IMR-90 (cell line): Measurements from ENCODE around the gene LRCOL1.

Source experiments
- FOS ChIP-seq: fragments of 150-350 bp; IDR thresholded peaks from 2 replicates; pipeline ENCODE4 v1.6.1; 2016; ENCODE audit warnings: low read depth, low read length
- MAFK ChIP-seq: IDR thresholded peaks from 2 replicates; pipeline ENCODE4 v1.6.1; 2012; ENCODE audit warnings: low read depth, low read length, improper control_type of control experiment
- MAZ ChIP-seq: IDR thresholded peaks from 2 replicates; pipeline ENCODE4 v1.6.1; 2012; ENCODE audit warnings: low read depth, mild to moderate bottlenecking, low read length, improper control_type of control experiment, moderate library complexity, borderline replicate concordance
- MXI1 ChIP-seq: IDR thresholded peaks from 2 replicates; pipeline ENCODE4 v1.6.1; 2012; ENCODE audit warnings: low read depth, mild to moderate bottlenecking, low read length, moderate library complexity, borderline replicate concordance
- POLR2A ChIP-seq: IDR thresholded peaks from 2 replicates; pipeline ENCODE4 v1.6.1; 2012; ENCODE audit warnings: mild to moderate bottlenecking, low read depth, low read length
- RAD21 ChIP-seq: IDR thresholded peaks from 2 replicates; pipeline ENCODE4 v1.6.1; 2012; ENCODE audit warnings: low read length, improper control_type of control experiment
- RCOR1 ChIP-seq: IDR thresholded peaks from 2 replicates; pipeline ENCODE4 v1.6.1; 2012; ENCODE audit warnings: mild to moderate bottlenecking, low read length, improper control_type of control experiment; ENCODE audit not compliant: insufficient replicate concordance
- RFX5 ChIP-seq: IDR thresholded peaks from 2 replicates; pipeline ENCODE4 v1.8.0; 2012; ENCODE audit warnings: low read depth, mild to moderate bottlenecking, low read length, moderate library complexity
- SMC3 ChIP-seq: fragments of 150-350 bp; IDR thresholded peaks from 2 replicates; pipeline ENCODE4 v1.6.1; 2016; ENCODE audit warnings: low read depth, mild to moderate bottlenecking, antibody characterized with exemption, low read length, moderate library complexity
- TF ChIP-seq, protein P1 (sequence below): conservative IDR thresholded peaks from 2 replicates; pipeline ENCODE4 v1.5.1; 2012; ENCODE audit warnings: mild to moderate bottlenecking, low read depth, low read length, improper control_type of control experiment
- TF ChIP-seq, protein P2 (sequence below): fragments of 150-350 bp; IDR thresholded peaks from 2 replicates; pipeline ENCODE4 v1.6.1; 2017; ENCODE audit warnings: mild to moderate bottlenecking, antibody characterized with exemption, low read length, low read depth

DNA sequence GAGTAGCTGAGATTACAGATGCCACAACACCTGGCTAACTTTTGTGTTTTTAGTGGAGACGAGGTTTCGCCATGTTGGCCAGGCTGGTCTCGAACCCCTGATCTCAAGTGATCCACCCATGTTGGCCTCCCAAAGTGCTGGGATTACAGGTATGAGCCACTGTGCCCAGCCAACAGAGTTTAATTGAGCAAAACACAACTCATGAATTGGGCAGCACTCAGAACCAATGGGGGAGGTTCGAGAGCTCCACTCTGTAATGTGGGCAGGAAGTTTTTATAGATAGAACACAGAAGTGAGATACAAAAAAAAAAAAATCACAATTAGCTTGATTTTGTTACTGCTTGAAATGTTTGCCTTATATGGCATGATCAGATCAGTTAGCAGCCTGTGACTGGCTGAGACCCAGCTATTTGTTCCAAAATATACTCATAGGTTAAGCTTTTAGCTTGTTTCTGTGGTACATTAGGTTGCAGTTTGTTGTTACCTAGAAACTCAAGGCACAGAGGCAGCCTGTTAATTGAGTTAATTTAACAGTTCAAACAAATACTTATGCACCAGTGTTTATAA, 6.8 kb upstream of the LRCOL1 start:
- TF ChIP-seq, protein P1, sequence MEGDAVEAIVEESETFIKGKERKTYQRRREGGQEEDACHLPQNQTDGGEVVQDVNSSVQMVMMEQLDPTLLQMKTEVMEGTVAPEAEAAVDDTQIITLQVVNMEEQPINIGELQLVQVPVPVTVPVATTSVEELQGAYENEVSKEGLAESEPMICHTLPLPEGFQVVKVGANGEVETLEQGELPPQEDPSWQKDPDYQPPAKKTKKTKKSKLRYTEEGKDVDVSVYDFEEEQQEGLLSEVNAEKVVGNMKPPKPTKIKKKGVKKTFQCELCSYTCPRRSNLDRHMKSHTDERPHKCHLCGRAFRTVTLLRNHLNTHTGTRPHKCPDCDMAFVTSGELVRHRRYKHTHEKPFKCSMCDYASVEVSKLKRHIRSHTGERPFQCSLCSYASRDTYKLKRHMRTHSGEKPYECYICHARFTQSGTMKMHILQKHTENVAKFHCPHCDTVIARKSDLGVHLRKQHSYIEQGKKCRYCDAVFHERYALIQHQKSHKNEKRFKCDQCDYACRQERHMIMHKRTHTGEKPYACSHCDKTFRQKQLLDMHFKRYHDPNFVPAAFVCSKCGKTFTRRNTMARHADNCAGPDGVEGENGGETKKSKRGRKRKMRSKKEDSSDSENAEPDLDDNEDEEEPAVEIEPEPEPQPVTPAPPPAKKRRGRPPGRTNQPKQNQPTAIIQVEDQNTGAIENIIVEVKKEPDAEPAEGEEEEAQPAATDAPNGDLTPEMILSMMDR: no peak
- TF ChIP-seq MXI1 (no peak), RCOR1 (no peak), MAZ (no peak), POLR2A (no peak), RAD21 (no peak), RFX5 (no peak), FOS (no peak), SMC3 (no peak), MAFK (no peak)
- TF ChIP-seq, protein P2, sequence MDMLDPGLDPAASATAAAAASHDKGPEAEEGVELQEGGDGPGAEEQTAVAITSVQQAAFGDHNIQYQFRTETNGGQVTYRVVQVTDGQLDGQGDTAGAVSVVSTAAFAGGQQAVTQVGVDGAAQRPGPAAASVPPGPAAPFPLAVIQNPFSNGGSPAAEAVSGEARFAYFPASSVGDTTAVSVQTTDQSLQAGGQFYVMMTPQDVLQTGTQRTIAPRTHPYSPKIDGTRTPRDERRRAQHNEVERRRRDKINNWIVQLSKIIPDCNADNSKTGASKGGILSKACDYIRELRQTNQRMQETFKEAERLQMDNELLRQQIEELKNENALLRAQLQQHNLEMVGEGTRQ: no peak
